ENCODE data around the gene STK32B.

DNA sequence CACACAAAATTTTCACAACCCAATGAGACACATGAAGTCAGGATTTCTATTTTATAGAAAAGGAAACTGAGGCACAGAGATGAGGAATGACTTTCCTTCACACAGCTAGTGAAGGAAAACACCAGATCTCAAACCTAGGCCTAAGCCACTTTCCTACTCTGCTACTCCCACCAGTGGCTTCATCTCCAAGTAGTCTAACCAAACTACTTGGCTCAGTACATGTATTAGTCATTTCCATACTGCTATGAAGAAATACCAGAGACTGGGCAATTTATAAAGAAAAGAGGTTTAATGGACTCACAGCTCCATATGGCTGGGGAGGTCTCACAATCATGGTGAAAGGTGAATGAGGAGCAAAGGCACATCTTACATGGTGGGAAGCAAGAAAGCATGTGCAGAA is 460.5 kb downstream of the STK32B start:
- no peak for TF ChIP-seq POLR2A (IDR thresholded peaks at IDR 0.05)
- TF ChIP-seq, protein P1, sequence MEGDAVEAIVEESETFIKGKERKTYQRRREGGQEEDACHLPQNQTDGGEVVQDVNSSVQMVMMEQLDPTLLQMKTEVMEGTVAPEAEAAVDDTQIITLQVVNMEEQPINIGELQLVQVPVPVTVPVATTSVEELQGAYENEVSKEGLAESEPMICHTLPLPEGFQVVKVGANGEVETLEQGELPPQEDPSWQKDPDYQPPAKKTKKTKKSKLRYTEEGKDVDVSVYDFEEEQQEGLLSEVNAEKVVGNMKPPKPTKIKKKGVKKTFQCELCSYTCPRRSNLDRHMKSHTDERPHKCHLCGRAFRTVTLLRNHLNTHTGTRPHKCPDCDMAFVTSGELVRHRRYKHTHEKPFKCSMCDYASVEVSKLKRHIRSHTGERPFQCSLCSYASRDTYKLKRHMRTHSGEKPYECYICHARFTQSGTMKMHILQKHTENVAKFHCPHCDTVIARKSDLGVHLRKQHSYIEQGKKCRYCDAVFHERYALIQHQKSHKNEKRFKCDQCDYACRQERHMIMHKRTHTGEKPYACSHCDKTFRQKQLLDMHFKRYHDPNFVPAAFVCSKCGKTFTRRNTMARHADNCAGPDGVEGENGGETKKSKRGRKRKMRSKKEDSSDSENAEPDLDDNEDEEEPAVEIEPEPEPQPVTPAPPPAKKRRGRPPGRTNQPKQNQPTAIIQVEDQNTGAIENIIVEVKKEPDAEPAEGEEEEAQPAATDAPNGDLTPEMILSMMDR (IDR thresholded peaks at IDR 0.05): no peak
